Fibroblast of lung (primary cell): ENCODE measurements around the gene MEF2D. TPM values are rescaled to one million over a fixed set of nuclear protein-coding genes. Genes with fewer than 3 reads are reported as not detected.

Experiments
- DNase-seq, 2 donors: peaks; one replicate each; pipeline versions ENCODE4 v3.0.0 to v3.0.0-alpha.2; 2010; ENCODE audit warnings: low read depth in 2 of 2
- H2AFZ ChIP-seq: 2 replicates; pipeline ENCODE4 v1.5.1; 2012; ENCODE audit warnings: low read length, control low read depth, inconsistent platforms
- H3K27ac ChIP-seq: 2 replicates; pipeline ENCODE4 v1.5.1; 2011; ENCODE audit warnings: low read length, control low read depth; ENCODE audit not compliant: insufficient read depth
- H3K27me3 ChIP-seq: 2 replicates; pipeline ENCODE4 v1.5.1; 2011; ENCODE audit warnings: mild to moderate bottlenecking, low read length; ENCODE audit not compliant: control insufficient read depth, insufficient read depth
- H3K36me3 ChIP-seq: 2 replicates; pipeline ENCODE4 v1.5.1; 2011; ENCODE audit warnings: low read length; ENCODE audit not compliant: control insufficient read depth, insufficient read depth
- H3K4me1 ChIP-seq: 2 replicates; pipeline ENCODE4 v1.5.1; 2011; ENCODE audit warnings: low read length; ENCODE audit not compliant: control insufficient read depth, insufficient read depth; ENCODE audit errors: extremely low read depth
- H3K4me2 ChIP-seq: 2 replicates; pipeline ENCODE4 v1.5.1; 2011; ENCODE audit warnings: low read length, control low read depth; ENCODE audit not compliant: insufficient read depth; ENCODE audit errors: extremely low read depth
- H3K4me3 ChIP-seq, 4 experiments: fragments of 200-600 bp in 1 of 4; sonication (generic) in 1 of 4; replicated peaks in 1 of 4; 2 replicates each; pipeline ENCODE4 v1.5.1; 2011 to 2016; ENCODE audit warnings: low read length in 4 of 4, low read depth in 3 of 4, mild to moderate bottlenecking in 3 of 4, control low read depth in 2 of 4, inconsistent platforms in 1 of 4, mixed read lengths in 1 of 4; ENCODE audit not compliant: insufficient read depth in 1 of 4; ENCODE audit errors: control extremely low read depth in 1 of 4
- H3K79me2 ChIP-seq: 2 replicates; pipeline ENCODE4 v1.5.1; 2012; ENCODE audit warnings: mild to moderate bottlenecking, low read length, inconsistent platforms; ENCODE audit not compliant: control insufficient read depth, insufficient read depth
- H3K9ac ChIP-seq: 2 replicates; pipeline ENCODE4 v1.5.1; 2011; ENCODE audit warnings: mild to moderate bottlenecking, low read length, control low read depth; ENCODE audit not compliant: insufficient read depth
- H3K9me3 ChIP-seq: 2 replicates; pipeline ENCODE4 v1.5.1; 2012; ENCODE audit warnings: low read depth, low read length; ENCODE audit not compliant: control insufficient read depth, insufficient read depth
- H4K20me1 ChIP-seq: 2 replicates; pipeline ENCODE4 v1.5.1; 2011; ENCODE audit warnings: low read length; ENCODE audit not compliant: control insufficient read depth, insufficient read depth; ENCODE audit errors: extremely low read depth
- EZH2 ChIP-seq: IDR thresholded peaks from 2 replicates; pipeline ENCODE4 v1.5.1; 2012; ENCODE audit warnings: low read length, control low read depth, mild to moderate bottlenecking; ENCODE audit errors: missing control alignments
- polyA plus RNA-seq, 2 donors: library from polyadenylated mRNA; depleted of rRNA in 1 of 2; stranded (reverse) in 1 of 2; unstranded in 1 of 2; fragments of >200 nt; gene quantifications; 2 replicates each; pipeline ENCODE4 v1.2.1, GENCODE V29; 2011 to 2012; ENCODE audit warnings: missing spikeins in 1 of 2
- total RNA-seq: library from RNA; depleted of rRNA; stranded (reverse); fragments of >200 nt; gene quantifications from 2 replicates; pipeline ENCODE4 v1.2.1, GENCODE V29; 2014
- TF ChIP-seq, protein P1 (sequence below), 2 donors: IDR thresholded peaks in 1 of 2; conservative IDR thresholded peaks in 1 of 2; 1 replicate in 1 of 2; 2 replicates in 1 of 2; pipeline ENCODE4 v1.5.1; 2011 to 2012; ENCODE audit warnings: low read length in 2 of 2, control low read depth in 1 of 2, inconsistent platforms in 1 of 2, low read depth in 1 of 2, mild to moderate bottlenecking in 1 of 2

The MEF2D gene
- total and polyA plus RNA-seq, 2 donors (not counting 1 experiment from before 2014, with no cell fraction given), result 9.9 to 12.7 TPM

DNA sequence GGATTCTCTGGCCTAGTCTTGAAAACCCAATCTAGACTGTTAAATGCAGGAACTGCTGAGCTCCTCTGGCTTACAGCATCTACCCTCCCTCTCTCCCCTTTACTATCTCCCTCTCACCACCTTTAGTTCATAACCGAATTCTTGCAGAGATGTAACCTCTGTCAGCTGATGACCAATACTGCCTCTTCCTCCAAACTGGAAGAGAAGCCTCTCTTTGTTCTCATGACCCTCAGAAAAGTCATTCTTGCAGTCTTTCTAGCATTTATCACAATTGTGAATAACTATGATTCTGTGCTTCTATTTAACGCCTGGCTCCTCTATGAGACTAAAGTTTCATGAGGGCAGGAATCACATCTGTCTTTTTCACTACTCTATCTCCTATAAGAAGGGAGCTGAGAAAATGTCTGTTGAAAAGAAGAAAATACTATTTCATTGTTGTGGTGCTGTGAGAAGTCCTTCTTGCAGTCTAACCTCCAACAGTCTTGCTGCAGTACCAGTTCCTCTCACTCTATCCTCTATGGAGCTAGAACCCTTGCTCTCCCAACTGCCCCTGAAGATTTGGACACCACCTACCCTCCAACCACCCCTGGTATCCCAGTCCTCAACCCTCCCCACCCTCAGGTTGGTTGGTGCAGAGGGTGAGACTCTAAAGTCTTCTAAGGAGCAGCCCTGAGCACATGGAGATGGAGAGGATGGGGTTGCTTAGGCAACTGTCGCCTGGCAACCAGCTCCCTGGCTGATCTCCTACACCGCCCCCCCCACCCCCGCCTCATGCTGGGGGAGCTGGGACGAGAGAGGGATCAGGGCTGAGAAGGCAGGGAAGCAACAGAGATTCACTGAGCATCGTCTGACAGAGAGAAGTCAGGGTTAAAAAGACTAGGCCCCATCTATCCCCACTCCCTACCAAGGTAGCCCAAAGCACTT is 13.9 kb downstream of the MEF2D start:
- Histone ChIP-seq H3K9me3 (no peaks in the 10 kb centered on the region), H3K27ac (no peak overlapping the region), H3K4me3 (no peak overlapping the region), H4K20me1 (peaks cover 9% of the 10 kb centered on the region), H3K4me2 (no peak overlapping the region), H2AFZ (no peak overlapping the region), H3K36me3 (peaks cover 7% of the 10 kb centered on the region), H3K27me3 (no peaks in the 10 kb centered on the region), H3K9ac (no peak overlapping the region), H3K79me2 (peaks cover 83% of the 10 kb centered on the region), H3K4me1 (peaks cover 26% of the 10 kb centered on the region)
- TF ChIP-seq EZH2, result no peak
- TF ChIP-seq, protein P1, sequence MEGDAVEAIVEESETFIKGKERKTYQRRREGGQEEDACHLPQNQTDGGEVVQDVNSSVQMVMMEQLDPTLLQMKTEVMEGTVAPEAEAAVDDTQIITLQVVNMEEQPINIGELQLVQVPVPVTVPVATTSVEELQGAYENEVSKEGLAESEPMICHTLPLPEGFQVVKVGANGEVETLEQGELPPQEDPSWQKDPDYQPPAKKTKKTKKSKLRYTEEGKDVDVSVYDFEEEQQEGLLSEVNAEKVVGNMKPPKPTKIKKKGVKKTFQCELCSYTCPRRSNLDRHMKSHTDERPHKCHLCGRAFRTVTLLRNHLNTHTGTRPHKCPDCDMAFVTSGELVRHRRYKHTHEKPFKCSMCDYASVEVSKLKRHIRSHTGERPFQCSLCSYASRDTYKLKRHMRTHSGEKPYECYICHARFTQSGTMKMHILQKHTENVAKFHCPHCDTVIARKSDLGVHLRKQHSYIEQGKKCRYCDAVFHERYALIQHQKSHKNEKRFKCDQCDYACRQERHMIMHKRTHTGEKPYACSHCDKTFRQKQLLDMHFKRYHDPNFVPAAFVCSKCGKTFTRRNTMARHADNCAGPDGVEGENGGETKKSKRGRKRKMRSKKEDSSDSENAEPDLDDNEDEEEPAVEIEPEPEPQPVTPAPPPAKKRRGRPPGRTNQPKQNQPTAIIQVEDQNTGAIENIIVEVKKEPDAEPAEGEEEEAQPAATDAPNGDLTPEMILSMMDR (conservative IDR thresholded peaks at IDR 0.05 in 1 of 2, IDR thresholded peaks at IDR 0.05 in 1 of 2; ENCODE audit: low read depth in 1 of 2, low read length in 2 of 2), result no peak
- DNase-seq, result no peak

DNA sequence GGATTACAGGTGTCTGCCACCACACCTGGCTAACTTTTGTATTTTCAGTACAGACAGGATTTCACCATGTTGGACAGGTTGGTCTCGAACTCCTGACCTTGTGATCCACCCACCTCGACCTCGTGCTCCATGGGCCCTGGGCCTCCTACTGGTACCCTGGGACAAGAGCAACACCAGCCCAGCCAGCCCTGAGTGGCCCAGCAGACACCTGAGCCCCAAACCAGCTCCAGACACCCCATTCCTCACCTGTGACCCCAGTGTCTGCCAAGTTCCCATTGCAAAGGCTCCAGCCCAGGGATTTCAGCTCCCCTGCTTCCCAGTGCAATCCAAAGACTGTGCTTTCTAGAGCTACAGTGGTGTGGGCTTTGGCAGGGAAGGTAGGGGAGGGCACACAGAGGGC is 14.6 kb downstream of the MEF2D start:
- no peak for TF ChIP-seq EZH2
- TF ChIP-seq, protein P1 (conservative IDR thresholded peaks at IDR 0.05 in 1 of 2, IDR thresholded peaks at IDR 0.05 in 1 of 2; ENCODE audit: low read depth in 1 of 2, low read length in 2 of 2), result no peak
- H4K20me1 ChIP-seq, result peaks cover 9% of the 10 kb centered on the region

DNA sequence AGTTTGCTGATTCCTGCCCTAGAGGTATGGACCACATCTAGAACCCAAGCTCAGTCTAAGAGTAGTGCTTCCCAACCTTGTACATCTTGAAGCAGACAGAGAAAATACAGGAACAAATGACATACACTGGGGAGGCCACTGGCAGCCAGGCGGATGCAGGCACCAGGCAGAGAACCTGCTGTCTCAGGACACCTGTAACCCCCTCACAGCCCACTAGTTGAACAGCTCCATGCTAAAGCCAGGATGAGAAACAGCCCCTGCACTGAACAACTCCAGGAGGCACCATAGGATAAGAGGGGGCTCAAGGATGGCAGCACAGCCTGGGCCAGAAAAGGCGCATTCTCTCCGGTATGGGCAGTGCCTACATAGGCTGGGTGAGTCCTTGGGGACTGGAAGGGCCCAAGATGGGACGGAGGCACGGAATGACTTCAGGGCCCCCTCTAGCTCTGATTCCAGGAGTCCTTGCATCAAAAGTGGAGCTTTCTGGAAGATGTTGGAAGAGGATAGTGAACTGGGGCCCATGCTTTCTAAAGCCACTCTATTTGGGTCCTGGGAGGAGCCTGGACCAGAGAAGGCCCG is 16.0 kb downstream of the MEF2D start:
- H3K4me2 ChIP-seq, result no peak overlapping the region
- peaks cover 9% of the 10 kb centered on the region for H4K20me1 ChIP-seq
- TF ChIP-seq, protein P1 (conservative IDR thresholded peaks at IDR 0.05 in 1 of 2, IDR thresholded peaks at IDR 0.05 in 1 of 2; ENCODE audit: low read depth in 1 of 2, low read length in 2 of 2), result no peak
- no peak for TF ChIP-seq EZH2
- peaks cover 6% of the 10 kb centered on the region for H3K4me1 ChIP-seq
- H3K27me3 ChIP-seq, result no peaks in the 10 kb centered on the region
- H3K9ac ChIP-seq, result no peak overlapping the region
- H3K79me2 ChIP-seq, result peaks cover 62% of the 10 kb centered on the region
- H3K9me3 ChIP-seq, result no peaks in the 10 kb centered on the region
- no peak for DNase-seq
- H2AFZ ChIP-seq, result no peak overlapping the region
- H3K4me3 ChIP-seq, result no peak overlapping the region
- H3K36me3 ChIP-seq, result peaks cover 25% of the 10 kb centered on the region
- H3K27ac ChIP-seq, result no peak overlapping the region

More for the DNA sequence above, 14.6 kb downstream of the MEF2D start:
- H3K27me3 ChIP-seq, result no peaks in the 10 kb centered on the region
- H3K4me3 ChIP-seq, result no peak overlapping the region
- H3K9ac ChIP-seq, result no peak overlapping the region
- H3K4me1 ChIP-seq, result peaks cover 20% of the 10 kb centered on the region
- peaks cover 13% of the 10 kb centered on the region for H3K36me3 ChIP-seq
- no peak overlapping the region for H3K27ac ChIP-seq
- no peak for DNase-seq
- no peaks in the 10 kb centered on the region for H3K9me3 ChIP-seq
- no peak overlapping the region for H3K4me2 ChIP-seq
- peaks cover 76% of the 10 kb centered on the region for H3K79me2 ChIP-seq
- no peak overlapping the region for H2AFZ ChIP-seq
